HG03095 (cell line): ENCODE results near the gene ANTXR1.

Experiments used
- ATAC-seq: cut with Tn5 transposase; IDR thresholded peaks from one replicate; pipeline ENCODE4 v1.9.1; 2021; ENCODE audit warnings: moderate library complexity; ENCODE audit not compliant: unreplicated experiment

ANTXR1 gene

GRCh38 chr2:69013142-69013839 is at the start of gene ANTXR1:
ANTXR1 (plus strand) TSS chr2:69013179; CDS start chr2:69013500, 321 bp downstream.
- no peak for ATAC-seq

- ATAC-seq, result no peak
Measured at GRCh38 chr2:68964282-68964681, 48.7 kb upstream of the ANTXR1 start.

- ATAC-seq, result no peak
Measured at GRCh38 chr2:68968221-68968620, 44.8 kb upstream of the ANTXR1 start.

GRCh38 chr2:68969736-68970490 is 43.1 kb upstream of the ANTXR1 start:
- ATAC-seq, result no peak

GRCh38 chr2:68970566-68971265 is 42.3 kb upstream of the ANTXR1 start:
- ATAC-seq, result no peak

- no peak for ATAC-seq
Measured at GRCh38 chr2:68971591-68972231, 41.3 kb upstream of the ANTXR1 start.

- ATAC-seq, result no peak
Measured at GRCh38 chr2:68974251-68974650, 38.7 kb upstream of the ANTXR1 start, which contains the start of gene GKN1. GKN1 (plus strand) TSS chr2:68974636; CDS start chr2:68974678, 42 bp downstream.

- no peak for ATAC-seq
Measured at GRCh38 chr2:68974946-68975665, 37.9 kb upstream of the ANTXR1 start.

GRCh38 chr2:68975844-68976243 is 37.1 kb upstream of the ANTXR1 start:
- no peak for ATAC-seq

GRCh38 chr2:68977453-68977852 is 35.5 kb upstream of the ANTXR1 start:
- no peak for ATAC-seq

- ATAC-seq, result no peak
Measured at GRCh38 chr2:68978098-68978497, 34.9 kb upstream of the ANTXR1 start.

- ATAC-seq, result no peak
Measured at GRCh38 chr2:68980956-68981355, 32.0 kb upstream of the ANTXR1 start.

GRCh38 chr2:68987021-68987503 is 25.9 kb upstream of the ANTXR1 start:
- ATAC-seq, result no peak

- ATAC-seq, result no peak
Measured at GRCh38 chr2:68989035-68989434, 23.9 kb upstream of the ANTXR1 start.

GRCh38 chr2:68992341-68992740 is 20.6 kb upstream of the ANTXR1 start:
- no peak for ATAC-seq

- no peak for ATAC-seq
Measured at GRCh38 chr2:68992933-68993332, 20.0 kb upstream of the ANTXR1 start.

- ATAC-seq, result no peak
Measured at GRCh38 chr2:68993660-68994059, 19.3 kb upstream of the ANTXR1 start.

- ATAC-seq, result no peak
Measured at GRCh38 chr2:68994864-68995263, 18.1 kb upstream of the ANTXR1 start.

GRCh38 chr2:68995916-68996315 is 17.1 kb upstream of the ANTXR1 start:
- no peak for ATAC-seq

GRCh38 chr2:68997401-68997800 is 15.6 kb upstream of the ANTXR1 start:
- ATAC-seq, result no peak
